ENCODE results near the gene NR4A3. TPM values are rescaled to one million over a fixed set of nuclear protein-coding genes. Genes with fewer than 3 reads are reported as not detected.

NR4A3 gene
- total RNA-seq, 4 donors from 2014 or later: 0.63 to 1.8 (median 1.3) TPM

- WGBS, 2 donors: 47 to 57% methylated on average over 44 of the region's 44 CpGs
- H3K4me3 ChIP-seq (ENCODE audit: low read depth, poor library complexity, severe bottlenecking): no peak overlapping the region
- intact Hi-C loops (cut with DNase I; ENCODE audit: low total_unique reads): no loop called here
- no peak for TF ChIP-seq POLR2A (IDR thresholded peaks at IDR 0.05)
- TF ChIP-seq, protein P1, sequence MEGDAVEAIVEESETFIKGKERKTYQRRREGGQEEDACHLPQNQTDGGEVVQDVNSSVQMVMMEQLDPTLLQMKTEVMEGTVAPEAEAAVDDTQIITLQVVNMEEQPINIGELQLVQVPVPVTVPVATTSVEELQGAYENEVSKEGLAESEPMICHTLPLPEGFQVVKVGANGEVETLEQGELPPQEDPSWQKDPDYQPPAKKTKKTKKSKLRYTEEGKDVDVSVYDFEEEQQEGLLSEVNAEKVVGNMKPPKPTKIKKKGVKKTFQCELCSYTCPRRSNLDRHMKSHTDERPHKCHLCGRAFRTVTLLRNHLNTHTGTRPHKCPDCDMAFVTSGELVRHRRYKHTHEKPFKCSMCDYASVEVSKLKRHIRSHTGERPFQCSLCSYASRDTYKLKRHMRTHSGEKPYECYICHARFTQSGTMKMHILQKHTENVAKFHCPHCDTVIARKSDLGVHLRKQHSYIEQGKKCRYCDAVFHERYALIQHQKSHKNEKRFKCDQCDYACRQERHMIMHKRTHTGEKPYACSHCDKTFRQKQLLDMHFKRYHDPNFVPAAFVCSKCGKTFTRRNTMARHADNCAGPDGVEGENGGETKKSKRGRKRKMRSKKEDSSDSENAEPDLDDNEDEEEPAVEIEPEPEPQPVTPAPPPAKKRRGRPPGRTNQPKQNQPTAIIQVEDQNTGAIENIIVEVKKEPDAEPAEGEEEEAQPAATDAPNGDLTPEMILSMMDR (IDR thresholded peaks at IDR 0.05): no peak
- no peak for DNase-seq (ENCODE audit: low spot score in 2 of 2)
Measured at GRCh38 chr9:99825172-99826046, 3.7 kb downstream of the NR4A3 start.

- intact Hi-C loops (cut with DNase I; ENCODE audit: low total_unique reads): no loop called here
- TF ChIP-seq POLR2A (IDR thresholded peaks at IDR 0.05): no peak
- TF ChIP-seq, protein P1 (IDR thresholded peaks at IDR 0.05): no peak
- H3K4me3 ChIP-seq (ENCODE audit: low read depth, poor library complexity, severe bottlenecking): no peak overlapping the region
- 94% methylated on average over 3 of the region's 3 CpGs for WGBS, 2 donors
- DNase-seq (ENCODE audit: low spot score in 2 of 2): no peak
Measured at GRCh38 chr9:99826579-99826978, 4.9 kb downstream of the NR4A3 start.

GRCh38 chr9:99827244-99827643 lies 5.6 kb downstream of the NR4A3 start:
- no peak for DNase-seq (ENCODE audit: low spot score in 2 of 2)
- H3K4me3 ChIP-seq (ENCODE audit: low read depth, poor library complexity, severe bottlenecking): no peak overlapping the region
- no peak for TF ChIP-seq POLR2A (IDR thresholded peaks at IDR 0.05)
- TF ChIP-seq, protein P1 (IDR thresholded peaks at IDR 0.05): no peak
- intact Hi-C loops (cut with DNase I; ENCODE audit: low total_unique reads): no loop called here
- 84 to 91% methylated on average over 2 of the region's 2 CpGs for WGBS, 2 donors

- WGBS, 2 donors: 83 to 84% methylated on average over 14 to 15 of the region's 15 CpGs
- no peak for TF ChIP-seq POLR2A (IDR thresholded peaks at IDR 0.05)
- TF ChIP-seq, protein P1 (IDR thresholded peaks at IDR 0.05): no peak
- intact Hi-C loops (cut with DNase I; ENCODE audit: low total_unique reads): no loop called here
- no peak for DNase-seq (ENCODE audit: low spot score in 2 of 2)
- H3K4me3 ChIP-seq (ENCODE audit: low read depth, poor library complexity, severe bottlenecking): no peak overlapping the region
Measured at GRCh38 chr9:99828054-99828416, 6.3 kb downstream of the NR4A3 start.

GRCh38 chr9:99828417-99829176 lies 6.9 kb downstream of the NR4A3 start:
- 45 to 47% methylated on average over 25 to 29 of the region's 78 CpGs for WGBS, 2 donors
- no peak for DNase-seq (ENCODE audit: low spot score in 2 of 2)

More at GRCh38 chr9:99828417-99829176, 6.9 kb downstream of the NR4A3 start:
- intact Hi-C loops (cut with DNase I; ENCODE audit: low total_unique reads): no loop called here
- no peak overlapping the region for H3K4me3 ChIP-seq (ENCODE audit: low read depth, poor library complexity, severe bottlenecking)
- no peak for TF ChIP-seq POLR2A (IDR thresholded peaks at IDR 0.05)
- TF ChIP-seq, protein P1 (IDR thresholded peaks at IDR 0.05): no peak

Measured in lower leg skin (tissue), 4 donors.